PC-3 (cell line): ENCODE results near the gene HOXA9. TPM values are rescaled to one million over a fixed set of nuclear protein-coding genes. Genes with fewer than 3 reads are reported as not detected.

Source experiments
- ATAC-seq: fragments of 200-7000 bp; cut with Tn5 transposase; 2 replicates; pipeline ENCODE4 v1.9.1; 2020; ENCODE audit warnings: mild to moderate bottlenecking, moderate library complexity
- BruUV-seq: library from RNA; stranded (reverse); fragments of 400-500 nt; replicated peaks from 2 replicates; lab custom pipeline; 2021; lab: Mats Ljungman, UMichigan
- CTCF ChIA-PET: fragments of 300-600 bp; sonication (Branson Sonifier 250); formaldehyde crosslinking; loops from one replicate; lab custom pipeline; 2022; ENCODE audit warnings: antibody characterized with exemption; lab: Charles Lee
- POLR2A ChIA-PET: fragments of 300-600 bp; sonication (Branson Sonifier 250); formaldehyde crosslinking; loops from one replicate; lab custom pipeline; 2022; ENCODE audit warnings: antibody characterized with exemption; ENCODE audit not compliant: unreplicated experiment; lab: Charles Lee
- DNase-seq: peaks from one replicate; pipeline ENCODE4 v3.0.0-alpha.2; 2015
- H2AFZ ChIP-seq: fragments of 300-600 bp; sonication (generic); 2 replicates; pipeline ENCODE4 v1.6.0; 2016; ENCODE audit warnings: antibody characterized with exemption, low read length
- H3F3A ChIP-seq: fragments of 300-600 bp; sonication (generic); one replicate; pipeline ENCODE4 v1.6.0; 2017; ENCODE audit warnings: antibody characterized with exemption, low read length, control low read depth, mild to moderate bottlenecking; ENCODE audit not compliant: unreplicated experiment
- H3K27ac ChIP-seq: fragments of 300-600 bp; sonication (generic); 2 replicates; pipeline ENCODE4 v1.5.1; 2016; ENCODE audit warnings: mild to moderate bottlenecking, low read length
- H3K27me3 ChIP-seq: fragments of 300-600 bp; sonication (generic); 2 replicates; pipeline ENCODE4 v1.6.1; 2016; ENCODE audit warnings: low read length, mixed read lengths
- H3K36me3 ChIP-seq: fragments of 300-600 bp; sonication (generic); 2 replicates; pipeline ENCODE4 v1.6.1; 2016; ENCODE audit warnings: low read depth, mixed run types, low read length, mixed read lengths
- H3K4me1 ChIP-seq: fragments of 300-600 bp; sonication (generic); 2 replicates; pipeline ENCODE4 v1.5.1; 2016; ENCODE audit warnings: low read length; ENCODE audit not compliant: insufficient read depth
- H3K4me2 ChIP-seq: fragments of 300-600 bp; sonication (generic); 2 replicates; pipeline ENCODE4 v1.6.0; 2016; ENCODE audit warnings: low read length
- H3K4me3 ChIP-seq: fragments of 300-600 bp; sonication (generic); 2 replicates; pipeline ENCODE4 v1.5.1; 2016; ENCODE audit warnings: mild to moderate bottlenecking, low read length, mixed read lengths
- H3K79me2 ChIP-seq: fragments of 300-600 bp; sonication (generic); 2 replicates; pipeline ENCODE4 v1.6.1; 2017; ENCODE audit warnings: low read length, mixed read lengths
- H3K9ac ChIP-seq: fragments of 300-600 bp; sonication (generic); 2 replicates; pipeline ENCODE4 v1.6.0; 2016; ENCODE audit warnings: mild to moderate bottlenecking, low read length
- H3K9me2 ChIP-seq: fragments of 300-600 bp; sonication (generic); replicated peaks from 2 replicates; pipeline ENCODE4 v1.6.1; 2016; ENCODE audit warnings: mixed run types, low read length, mixed read lengths
- H3K9me3 ChIP-seq: fragments of 300-600 bp; sonication (generic); 2 replicates; pipeline ENCODE4 v1.6.1; 2016; ENCODE audit warnings: low read length, mixed read lengths
- H4K20me1 ChIP-seq: fragments of 300-600 bp; sonication (generic); 2 replicates; pipeline ENCODE4 v1.6.1; 2016; ENCODE audit warnings: low read length, mixed read lengths
- CTCF ChIP-seq: fragments of 300-600 bp; sonication (generic); conservative IDR thresholded peaks from 2 replicates; pipeline ENCODE4 v1.5.1; 2017; ENCODE audit warnings: antibody characterized with exemption, low read depth, mild to moderate bottlenecking, low read length
- EZH2 ChIP-seq: fragments of 300-600 bp; sonication (generic); IDR thresholded peaks from one replicate; pipeline ENCODE4 v1.6.1; 2017; ENCODE audit warnings: antibody characterized with exemption, mild to moderate bottlenecking, low read length; ENCODE audit not compliant: unreplicated experiment
- EZH2phosphoT487 ChIP-seq: fragments of 300-600 bp; sonication (generic); IDR thresholded peaks from 2 replicates; pipeline ENCODE4 v1.6.1; 2018; ENCODE audit warnings: mild to moderate bottlenecking, antibody characterized with exemption, low read length, borderline replicate concordance
- intact Hi-C: fragments of 100-400 bp; cut with micrococcal nuclease; formaldehyde crosslinking; loops from 2 replicates; pipeline ENCODE4 v1.9.0; 2023
- total RNA-seq: library from RNA; depleted of rRNA; stranded (reverse); fragments of >200 nt; gene quantifications from 2 replicates; pipeline ENCODE4 v1.2.3, GENCODE V29; 2014

HOXA9 gene
- total RNA-seq, 1 experiment from 2014 or later, result 69.0 TPM

GRCh38 chr7:27165996-27166530 lies 726 bp upstream of the HOXA9 start:
- peak; percentile 2; the same call in 1 of the 2 replicates for ATAC-seq
- CTCF ChIA-PET, result no interaction called here

GRCh38 chr7:27164367-27165088 lies 809 bp downstream of the HOXA9 start:
- Histone ChIP-seq H3K79me2 (peaks cover 83% of the 10 kb centered on the region), H3K9me3 (no peaks in the 10 kb centered on the region), H2AFZ (no peak overlapping the region), H3K9me2 (no peaks in the 10 kb centered on the region), H3K27me3 (no peaks in the 10 kb centered on the region), H3K4me3 (peak overlapping the region; percentile 84), H3K4me2 (peak overlapping the region; percentile 93), H3K27ac (peak overlapping the region; percentile 97), H3K4me1 (peaks cover 20% of the 10 kb centered on the region), H3F3A (peaks cover 5% of the 10 kb centered on the region), H3K9ac (peak overlapping the region; percentile 90), H4K20me1 (peaks cover 20% of the 10 kb centered on the region), H3K36me3 (peaks cover 23% of the 10 kb centered on the region)
- ATAC-seq (no peak), DNase-seq (peak; percentile 39)
- CTCF ChIA-PET, result no interaction called here
- TF ChIP-seq CTCF (peak; percentile 46), EZH2 (no peak)
- intact Hi-C loops, result loop anchor here (1.0 to 5.0 kb wide), 9 partner anchors 11 to 1272 kb away; partner anchors contain the start of genes CBX3, HNRNPA2B1 and HOXA13
- BruUV-seq, result no TSS peak
- POLR2A ChIA-PET, result no interaction called here

More at GRCh38 chr7:27165996-27166530, 726 bp upstream of the HOXA9 start:
- peak overlapping the region; percentile 65 for H2AFZ ChIP-seq
- H3K27me3 ChIP-seq, result no peaks in the 10 kb centered on the region
- TSS peak; percentile 23 for BruUV-seq
- peak; percentile 67 for DNase-seq
- peaks cover 20% of the 10 kb centered on the region for H4K20me1 ChIP-seq
- H3K79me2 ChIP-seq, result peaks cover 95% of the 10 kb centered on the region
- POLR2A ChIA-PET, result interaction anchor here (0.6 to 1.2 kb wide), 9 partner anchors 10 to 755 kb away, joined by 3 to 5 read pairs (median 3); no protein-coding TSS in a partner anchor
- peaks cover 5% of the 10 kb centered on the region for H3F3A ChIP-seq
- peak overlapping the region; percentile 93 for H3K4me2 ChIP-seq
- peak overlapping the region; percentile 97 for H3K27ac ChIP-seq
- no peaks in the 10 kb centered on the region for H3K9me2 ChIP-seq
- peaks cover 26% of the 10 kb centered on the region for H3K36me3 ChIP-seq
- intact Hi-C loops, result loop anchor here (1.0 to 5.0 kb wide), 5 partner anchors 9 to 1009 kb away; partner anchors contain the start of genes CBX3, HNRNPA2B1 and HOXA13
- TF ChIP-seq CTCF (no peak), EZH2phosphoT487 (no peak), EZH2 (no peak)
- H3K4me3 ChIP-seq, result peak overlapping the region; percentile 84
- H3K9me3 ChIP-seq, result no peaks in the 10 kb centered on the region
- H3K9ac ChIP-seq, result peak overlapping the region; percentile 90
- H3K4me1 ChIP-seq, result peaks cover 11% of the 10 kb centered on the region

GRCh38 chr7:27164045-27164366 lies 1.3 kb downstream of the HOXA9 start:
- H3K27me3 ChIP-seq, result no peaks in the 10 kb centered on the region
- no peak for TF ChIP-seq CTCF
- no peak for TF ChIP-seq EZH2
- peaks cover 5% of the 10 kb centered on the region for H3F3A ChIP-seq
- peak overlapping the region; percentile 90 for H3K9ac ChIP-seq
- ChIA-PET CTCF (no interaction called here), POLR2A (no interaction called here)
- peaks cover 78% of the 10 kb centered on the region for H3K79me2 ChIP-seq
- H4K20me1 ChIP-seq, result peaks cover 20% of the 10 kb centered on the region
- peaks cover 23% of the 10 kb centered on the region for H3K36me3 ChIP-seq
- ATAC-seq (no peak), DNase-seq (no peak)
- H3K9me3 ChIP-seq, result no peaks in the 10 kb centered on the region
- no peaks in the 10 kb centered on the region for H3K9me2 ChIP-seq
- peak overlapping the region; percentile 97 for H3K27ac ChIP-seq
- no TSS peak for BruUV-seq
- H3K4me2 ChIP-seq, result peak overlapping the region; percentile 93
- H3K4me1 ChIP-seq, result peaks cover 25% of the 10 kb centered on the region
- intact Hi-C loops, result loop anchor here (2.0 to 5.0 kb wide), 5 partner anchors 15 to 1272 kb away; no protein-coding TSS in a partner anchor
- no peak overlapping the region for H2AFZ ChIP-seq
- peak overlapping the region; percentile 84 for H3K4me3 ChIP-seq
